SU-DHL-6 (cell line): ENCODE results near the gene MUTYH.

ENCODE experiments used
- H2AFZ ChIP-seq: fragments of 200-600 bp; sonication (generic); 2 replicates; pipeline ENCODE4 v1.6.1; 2014; ENCODE audit warnings: low read depth, mild to moderate bottlenecking, moderate library complexity, mixed read lengths, antibody characterized with exemption, low read length; ENCODE audit not compliant: severe bottlenecking
- H3F3A ChIP-seq: fragments of 200-600 bp; shearing (Covaris generic); 2 replicates; pipeline ENCODE4 v1.6.0; 2016; ENCODE audit warnings: antibody characterized with exemption, mild to moderate bottlenecking; ENCODE audit not compliant: insufficient read depth
- H3K27ac ChIP-seq: fragments of 200-600 bp; sonication (generic); 2 replicates; pipeline ENCODE4 v1.5.1; 2016; ENCODE audit warnings: low read depth, mild to moderate bottlenecking, low read length, moderate library complexity, mixed read lengths
- H3K27me3 ChIP-seq: fragments of 200-600 bp; sonication (generic), shearing (Covaris generic); 2 replicates; pipeline ENCODE4 v1.6.0; 2014; ENCODE audit warnings: mild to moderate bottlenecking, low read length
- H3K36me3 ChIP-seq: fragments of 200-600 bp; sonication (generic); 2 replicates; pipeline ENCODE4 v1.6.1; 2014; ENCODE audit warnings: mild to moderate bottlenecking, low read length, mixed read lengths
- H3K4me2 ChIP-seq: fragments of 300-600, 200-600 bp; shearing (Covaris generic), sonication (generic); 2 replicates; pipeline ENCODE4 v1.6.0; 2014; ENCODE audit warnings: low read length, low read depth, mild to moderate bottlenecking; ENCODE audit not compliant: poor library complexity, severe bottlenecking
- H3K4me3 ChIP-seq: fragments of 200-600 bp; sonication (generic); 2 replicates; pipeline ENCODE4 v1.5.1; 2014; ENCODE audit warnings: antibody characterized with exemption, low read length, mild to moderate bottlenecking, mixed read lengths; ENCODE audit not compliant: insufficient read depth, poor library complexity, severe bottlenecking
- H3K79me2 ChIP-seq: fragments of 200-600 bp; sonication (generic); 2 replicates; pipeline ENCODE4 v1.6.1; 2014; ENCODE audit warnings: mild to moderate bottlenecking, low read length, moderate library complexity; ENCODE audit not compliant: insufficient read depth
- H3K9ac ChIP-seq: fragments of 200-600 bp; sonication (generic); 2 replicates; pipeline ENCODE4 v1.7.0; 2014; ENCODE audit warnings: mild to moderate bottlenecking, low read length
- H3K9me2 ChIP-seq: fragments of 200-600 bp; sonication (generic); replicated peaks from 2 replicates; pipeline ENCODE4 v1.6.1; 2014; ENCODE audit warnings: low read length; ENCODE audit not compliant: insufficient read depth
- H3K9me3 ChIP-seq: fragments of 200-600 bp; sonication (generic); 2 replicates; pipeline ENCODE4 v1.6.1; 2014; ENCODE audit warnings: low read length, mixed read lengths; ENCODE audit not compliant: insufficient read depth
- H4K20me1 ChIP-seq: fragments of 200-600 bp; sonication (generic); 2 replicates; pipeline ENCODE4 v1.6.1; 2014; ENCODE audit warnings: low read depth, mild to moderate bottlenecking, antibody characterized with exemption, low read length, moderate library complexity, mixed read lengths
- CTCF ChIP-seq: fragments of 200-600 bp; sonication (generic); IDR thresholded peaks from one replicate; pipeline ENCODE4 v1.5.1; 2017; ENCODE audit warnings: antibody characterized with exemption, mild to moderate bottlenecking, low read length, moderate library complexity; ENCODE audit not compliant: insufficient read depth, poor library complexity, severe bottlenecking
- EZH2phosphoT487 ChIP-seq: fragments of 200-600 bp; sonication (generic), shearing (Covaris generic); conservative IDR thresholded peaks from 2 replicates; pipeline ENCODE4 v1.6.1; 2018; ENCODE audit warnings: mild to moderate bottlenecking, antibody characterized with exemption, low read length, moderate library complexity, mixed read lengths

MUTYH gene

GRCh38 chr1:45383191-45383590 lies 43.0 kb upstream of the MUTYH start:
- H3K4me3 ChIP-seq, result no peak overlapping the region
- no peaks in the 10 kb centered on the region for H3K27me3 ChIP-seq
- TF ChIP-seq CTCF (no peak), EZH2phosphoT487 (no peak)
- no peaks in the 10 kb centered on the region for H3K36me3 ChIP-seq
- no peak overlapping the region for H2AFZ ChIP-seq
- H3F3A ChIP-seq, result 0 out of 2 replicates have a peak, but pooled peaks cover 3% of the 10 kb centered on the region
- no peak overlapping the region for H3K4me2 ChIP-seq
- no peak overlapping the region for H3K9ac ChIP-seq
- no peaks in the 10 kb centered on the region for H3K79me2 ChIP-seq
- H3K9me2 ChIP-seq, result no peaks in the 10 kb centered on the region
- H3K27ac ChIP-seq, result no peak overlapping the region
- no peaks in the 10 kb centered on the region for H3K9me3 ChIP-seq
- H4K20me1 ChIP-seq, result no peaks in the 10 kb centered on the region

- Histone ChIP-seq H3F3A (no peaks in the 10 kb centered on the region), H3K79me2 (no peaks in the 10 kb centered on the region), H2AFZ (no peak overlapping the region), H3K36me3 (no peaks in the 10 kb centered on the region), H3K9me3 (no peaks in the 10 kb centered on the region), H3K27ac (no peak overlapping the region), H3K27me3 (no peaks in the 10 kb centered on the region), H3K4me3 (no peak overlapping the region), H3K4me2 (no peak overlapping the region), H3K9me2 (no peaks in the 10 kb centered on the region), H4K20me1 (no peaks in the 10 kb centered on the region), H3K9ac (no peak overlapping the region)
- TF ChIP-seq EZH2phosphoT487, result no peak
These were observed 41.0 kb upstream of the MUTYH start for GRCh38 chr1:45381243-45381642.

- Histone ChIP-seq H3K27ac (no peak overlapping the region), H3K36me3 (no peaks in the 10 kb centered on the region), H3K79me2 (no peaks in the 10 kb centered on the region), H3K27me3 (no peaks in the 10 kb centered on the region), H3K9me2 (no peaks in the 10 kb centered on the region), H4K20me1 (no peaks in the 10 kb centered on the region), H3F3A (no peaks in the 10 kb centered on the region), H3K9me3 (no peaks in the 10 kb centered on the region), H2AFZ (no peak overlapping the region), H3K4me3 (no peak overlapping the region), H3K9ac (no peak overlapping the region), H3K4me2 (no peak overlapping the region)
- TF ChIP-seq EZH2phosphoT487 (no peak), CTCF (no peak)
These were observed 40.5 kb upstream of the MUTYH start for GRCh38 chr1:45380730-45381129.

GRCh38 chr1:45380125-45380524 lies 39.9 kb upstream of the MUTYH start:
- Histone ChIP-seq H3K9me3 (no peaks in the 10 kb centered on the region), H3K36me3 (no peaks in the 10 kb centered on the region), H3K4me2 (no peak overlapping the region), H3K79me2 (no peaks in the 10 kb centered on the region), H2AFZ (no peak overlapping the region), H3K27me3 (no peaks in the 10 kb centered on the region), H3K9me2 (no peaks in the 10 kb centered on the region), H3K27ac (no peak overlapping the region), H3K9ac (no peak overlapping the region), H4K20me1 (no peaks in the 10 kb centered on the region), H3F3A (no peaks in the 10 kb centered on the region), H3K4me3 (no peak overlapping the region)
- TF ChIP-seq CTCF (no peak), EZH2phosphoT487 (no peak)
